ENCODE results near the gene DNPH1. TPM values are rescaled to one million over a fixed set of nuclear protein-coding genes. Genes with fewer than 3 reads are reported as not detected.

DNPH1 gene
- total and polyA plus RNA-seq, 10 of the 15 experiments (the other 5 are each of a cell fraction or from before 2014, with no cell fraction given), result 7.0 to 136 (median 67.7) TPM

DNA sequence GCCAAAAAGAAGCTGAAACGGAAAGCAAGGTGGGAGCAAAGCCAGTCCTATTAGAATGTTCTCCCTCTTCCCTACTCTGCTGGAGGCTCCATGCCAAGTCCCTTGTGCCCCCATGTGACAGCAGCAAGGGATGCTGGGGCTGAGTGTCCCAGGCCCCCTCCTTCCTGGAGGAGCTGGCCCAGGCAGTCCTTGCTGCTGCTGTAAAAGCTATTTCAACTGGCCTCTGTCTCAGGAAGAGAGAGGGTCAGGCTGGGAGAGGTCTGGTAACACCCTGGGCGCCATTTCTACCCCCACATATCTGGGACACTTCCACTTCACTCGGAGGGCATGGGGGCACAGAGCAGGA lies 39.0 kb upstream of the DNPH1 start (continued):
- TF ChIP-seq CBX3 (IDR thresholded peaks at IDR 0.05; ENCODE audit: borderline replicate concordance, low read depth) (no peak), DPF2 (IDR thresholded peaks at IDR 0.05) (no peak), RB1 (IDR thresholded peaks at IDR 0.05; ENCODE audit: borderline replicate concordance) (no peak)

GRCh38 chr6:43267619-43268354 lies 38.5 kb upstream of the DNPH1 start:
- no peak overlapping the region for H3K4me3 ChIP-seq
- H3K79me2 ChIP-seq (ENCODE audit: control insufficient read depth, insufficient read depth, low read length), result no peaks in the 10 kb centered on the region
- no peaks in the 10 kb centered on the region for H3K9me3 ChIP-seq (replicated peaks; ENCODE audit: control insufficient read depth, insufficient read depth, low read length)
- no peaks in the 10 kb centered on the region for H3K36me3 ChIP-seq (ENCODE audit: control insufficient read depth in 2 of 2, insufficient read depth in 2 of 2, low read length in 1 of 2)
- BruUV-seq (replicated peaks), result no TSS peak
- TF ChIP-seq ZNF384 (IDR thresholded peaks at IDR 0.05; ENCODE audit: borderline replicate concordance, low read depth, low read length) (no peak), ZNF622 (IDR thresholded peaks at IDR 0.05) (no peak), SMAD1 (IDR thresholded peaks at IDR 0.05; ENCODE audit: low read depth, partially characterized antibody) (peak; percentile 27), MTA2 (IDR thresholded peaks at IDR 0.05; ENCODE audit: low read depth) (peak; percentile 25; the same call in 1 of the 2 replicates), STAT1 (conservative IDR thresholded peaks at IDR 0.05) (no peak), MEF2A (IDR thresholded peaks at IDR 0.05; ENCODE audit: insufficient read depth, low read depth, low read length) (no peak)
- TF ChIP-seq, protein P1, sequence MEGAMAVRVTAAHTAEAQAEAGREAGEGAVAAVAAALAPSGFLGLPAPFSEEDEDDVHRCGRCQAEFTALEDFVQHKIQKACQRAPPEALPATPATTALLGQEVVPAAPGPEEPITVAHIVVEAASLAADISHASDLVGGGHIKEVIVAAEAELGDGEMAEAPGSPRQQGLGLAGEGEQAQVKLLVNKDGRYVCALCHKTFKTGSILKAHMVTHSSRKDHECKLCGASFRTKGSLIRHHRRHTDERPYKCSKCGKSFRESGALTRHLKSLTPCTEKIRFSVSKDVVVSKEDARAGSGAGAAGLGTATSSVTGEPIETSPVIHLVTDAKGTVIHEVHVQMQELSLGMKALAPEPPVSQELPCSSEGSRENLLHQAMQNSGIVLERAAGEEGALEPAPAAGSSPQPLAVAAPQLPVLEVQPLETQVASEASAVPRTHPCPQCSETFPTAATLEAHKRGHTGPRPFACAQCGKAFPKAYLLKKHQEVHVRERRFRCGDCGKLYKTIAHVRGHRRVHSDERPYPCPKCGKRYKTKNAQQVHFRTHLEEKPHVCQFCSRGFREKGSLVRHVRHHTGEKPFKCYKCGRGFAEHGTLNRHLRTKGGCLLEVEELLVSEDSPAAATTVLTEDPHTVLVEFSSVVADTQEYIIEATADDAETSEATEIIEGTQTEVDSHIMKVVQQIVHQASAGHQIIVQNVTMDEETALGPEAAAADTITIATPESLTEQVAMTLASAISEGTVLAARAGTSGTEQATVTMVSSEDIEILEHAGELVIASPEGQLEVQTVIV (IDR thresholded peaks at IDR 0.05; ENCODE audit: borderline replicate concordance, partially characterized antibody), result peak; percentile 17
- H3K27me3 ChIP-seq (replicated peaks in 1 of 2; ENCODE audit: control insufficient read depth in 2 of 2, insufficient read depth in 2 of 2, low read length in 1 of 2), result no peaks in the 10 kb centered on the region
- POLR2A ChIA-PET, result interaction anchor here (0.5 to 1.6 kb wide), 3 partner anchors 55 to 102 kb away, joined by 3 to 5 read pairs (median 3); partner anchors contain the start of gene ZNF318
- no peak for ATAC-seq
- no peak for FAIRE-seq
- WGBS (ENCODE audit: insufficient coverage, insufficient replicate concordance, low lambda C conversion rate, missing lambda C conversion rate), result 82% methylated on average over 7 of the region's 7 CpGs
- in situ Hi-C loops (cut with MboI) (no loop called here), intact Hi-C loops (cut with micrococcal nuclease; ENCODE audit: unreplicated experiment) (no loop called here)
- H3K27ac ChIP-seq (ENCODE audit: control insufficient read depth, insufficient read depth), result no peak overlapping the region
- no peak for DNase-seq (ENCODE audit: low read depth, low spot score)
- H3K9ac ChIP-seq (ENCODE audit: control insufficient read depth, insufficient read depth, low read length), result no peak overlapping the region
- CTCF ChIA-PET, result interaction anchor here (1.2 to 3.2 kb wide), 8 partner anchors 41 to 239 kb away, joined by 3 to 15 read pairs (median 4); partner anchors contain the start of gene CRIP3
- SMC1A ChIA-PET (ENCODE audit: uncharacterized antibody, unreplicated experiment), result interaction anchor here (1.1 to 2.5 kb wide), 6 partner anchors 9 to 239 kb away, joined by 3 to 10 read pairs (median 6); partner anchors contain the start of gene CRIP3
- H3K4me1 ChIP-seq (ENCODE audit: control insufficient read depth, insufficient read depth, low read length), result peaks cover 22% of the 10 kb centered on the region
- RAD21 ChIA-PET (ENCODE audit: unreplicated experiment), result interaction anchor here (1.0 to 1.7 kb wide), 9 partner anchors 29 to 242 kb away, joined by 3 to 6 read pairs (median 4); partner anchors contain the start of genes CRIP3 and ZNF318
- H2AFZ ChIP-seq (ENCODE audit: control insufficient read depth, low read depth, low read length), result no peak overlapping the region
- H4K20me1 ChIP-seq (ENCODE audit: control insufficient read depth, insufficient read depth), result no peaks in the 10 kb centered on the region
- no peak overlapping the region for H3K4me2 ChIP-seq (ENCODE audit: control insufficient read depth, insufficient read depth)
